IMR-90 (cell line): ENCODE data around the gene CEP104.

Experiments
- BHLHE40 ChIP-seq: fragments of 150-350 bp; IDR thresholded peaks from 2 replicates; pipeline ENCODE4 v1.6.1; 2016; ENCODE audit warnings: mild to moderate bottlenecking, low read depth, low read length
- CEBPB ChIP-seq: IDR thresholded peaks from 2 replicates; pipeline ENCODE4 v1.6.1; 2012; ENCODE audit warnings: low read depth, low read length, improper control_type of control experiment
- FOS ChIP-seq: fragments of 150-350 bp; IDR thresholded peaks from 2 replicates; pipeline ENCODE4 v1.6.1; 2016; ENCODE audit warnings: low read depth, low read length
- MAFK ChIP-seq: IDR thresholded peaks from 2 replicates; pipeline ENCODE4 v1.6.1; 2012; ENCODE audit warnings: low read depth, low read length, improper control_type of control experiment
- POLR2A ChIP-seq: IDR thresholded peaks from 2 replicates; pipeline ENCODE4 v1.6.1; 2012; ENCODE audit warnings: mild to moderate bottlenecking, low read depth, low read length
- RAD21 ChIP-seq: IDR thresholded peaks from 2 replicates; pipeline ENCODE4 v1.6.1; 2012; ENCODE audit warnings: low read length, improper control_type of control experiment
- RFX5 ChIP-seq: IDR thresholded peaks from 2 replicates; pipeline ENCODE4 v1.8.0; 2012; ENCODE audit warnings: low read depth, mild to moderate bottlenecking, low read length, moderate library complexity
- TF ChIP-seq, protein P1 (sequence below): conservative IDR thresholded peaks from 2 replicates; pipeline ENCODE4 v1.5.1; 2012; ENCODE audit warnings: mild to moderate bottlenecking, low read depth, low read length, improper control_type of control experiment
- TF ChIP-seq, protein P2 (sequence below): fragments of 150-350 bp; IDR thresholded peaks from 2 replicates; pipeline ENCODE4 v1.6.1; 2016; ENCODE audit warnings: low read depth, mild to moderate bottlenecking, low read length, moderate library complexity, borderline replicate concordance

DNA sequence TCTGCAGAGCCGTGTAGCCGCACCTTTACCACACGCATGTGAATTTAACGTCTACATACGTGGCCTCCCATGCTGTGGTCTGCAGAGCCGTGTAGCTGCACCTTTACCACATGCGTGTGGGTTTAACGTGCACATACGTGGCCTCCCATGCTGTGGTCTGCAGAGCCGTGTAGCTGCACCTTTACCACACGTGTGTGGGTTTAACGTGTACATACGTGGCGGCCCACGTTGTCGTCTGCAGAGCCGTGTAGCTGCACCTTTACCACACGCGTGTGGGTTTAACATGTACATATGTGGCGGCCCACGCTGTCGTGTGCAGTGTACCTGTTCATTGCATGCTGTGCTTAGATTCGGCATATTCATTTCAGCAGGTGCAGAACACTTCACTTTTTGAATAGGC is 17.7 kb upstream of the CEP104 start:
- TF ChIP-seq, protein P1, sequence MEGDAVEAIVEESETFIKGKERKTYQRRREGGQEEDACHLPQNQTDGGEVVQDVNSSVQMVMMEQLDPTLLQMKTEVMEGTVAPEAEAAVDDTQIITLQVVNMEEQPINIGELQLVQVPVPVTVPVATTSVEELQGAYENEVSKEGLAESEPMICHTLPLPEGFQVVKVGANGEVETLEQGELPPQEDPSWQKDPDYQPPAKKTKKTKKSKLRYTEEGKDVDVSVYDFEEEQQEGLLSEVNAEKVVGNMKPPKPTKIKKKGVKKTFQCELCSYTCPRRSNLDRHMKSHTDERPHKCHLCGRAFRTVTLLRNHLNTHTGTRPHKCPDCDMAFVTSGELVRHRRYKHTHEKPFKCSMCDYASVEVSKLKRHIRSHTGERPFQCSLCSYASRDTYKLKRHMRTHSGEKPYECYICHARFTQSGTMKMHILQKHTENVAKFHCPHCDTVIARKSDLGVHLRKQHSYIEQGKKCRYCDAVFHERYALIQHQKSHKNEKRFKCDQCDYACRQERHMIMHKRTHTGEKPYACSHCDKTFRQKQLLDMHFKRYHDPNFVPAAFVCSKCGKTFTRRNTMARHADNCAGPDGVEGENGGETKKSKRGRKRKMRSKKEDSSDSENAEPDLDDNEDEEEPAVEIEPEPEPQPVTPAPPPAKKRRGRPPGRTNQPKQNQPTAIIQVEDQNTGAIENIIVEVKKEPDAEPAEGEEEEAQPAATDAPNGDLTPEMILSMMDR = no peak
- TF ChIP-seq POLR2A (no peak), CEBPB (no peak), RFX5 (no peak), MAFK (no peak), RAD21 (no peak), BHLHE40 (no peak), FOS (no peak)
- TF ChIP-seq, protein P2, sequence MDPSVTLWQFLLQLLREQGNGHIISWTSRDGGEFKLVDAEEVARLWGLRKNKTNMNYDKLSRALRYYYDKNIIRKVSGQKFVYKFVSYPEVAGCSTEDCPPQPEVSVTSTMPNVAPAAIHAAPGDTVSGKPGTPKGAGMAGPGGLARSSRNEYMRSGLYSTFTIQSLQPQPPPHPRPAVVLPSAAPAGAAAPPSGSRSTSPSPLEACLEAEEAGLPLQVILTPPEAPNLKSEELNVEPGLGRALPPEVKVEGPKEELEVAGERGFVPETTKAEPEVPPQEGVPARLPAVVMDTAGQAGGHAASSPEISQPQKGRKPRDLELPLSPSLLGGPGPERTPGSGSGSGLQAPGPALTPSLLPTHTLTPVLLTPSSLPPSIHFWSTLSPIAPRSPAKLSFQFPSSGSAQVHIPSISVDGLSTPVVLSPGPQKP = no peak
